NCI-H748 treated with DMSO at 0.1 percent for 48 hours (cell line): ENCODE results near the gene VPS13D.
A peak's percentile ranks its signal among the peaks of the same experiment; 100 is the strongest.

Experiments
- DNase-seq: peaks from one replicate; lab custom pipeline; 2025; lab: John Stamatoyannopoulos, UW

Gene VPS13D

GRCh38 chr1:12229835-12230548, at the start of gene VPS13D:
VPS13D (plus strand) TSS chr1:12230030; CDS start chr1:12234267, 4,237 bp downstream.
- DNase-seq: peak; percentile 12

- DNase-seq: no peak
These were observed 49.5 kb upstream of the VPS13D start for GRCh38 chr1:12180315-12180714.

- DNase-seq: no peak
These were observed 48.9 kb upstream of the VPS13D start for GRCh38 chr1:12180903-12181302.

- DNase-seq: no peak
These were observed 48.3 kb upstream of the VPS13D start for GRCh38 chr1:12181568-12181967.

- no peak for DNase-seq
These were observed 47.3 kb upstream of the VPS13D start for GRCh38 chr1:12182410-12182984.

- no peak for DNase-seq
These were observed 46.6 kb upstream of the VPS13D start for GRCh38 chr1:12183095-12183794.

- no peak for DNase-seq
These were observed 45.7 kb upstream of the VPS13D start for GRCh38 chr1:12184008-12184681.

GRCh38 chr1:12185036-12185917, 44.6 kb upstream of the VPS13D start:
- DNase-seq: no peak

- DNase-seq: no peak
These were observed 43.7 kb upstream of the VPS13D start for GRCh38 chr1:12185918-12186678.

GRCh38 chr1:12186679-12186985, 43.2 kb upstream of the VPS13D start:
- no peak for DNase-seq

- no peak for DNase-seq
These were observed 41.7 kb upstream of the VPS13D start for GRCh38 chr1:12188115-12188514.

- no peak for DNase-seq
These were observed 41.0 kb upstream of the VPS13D start for GRCh38 chr1:12188657-12189327.

- no peak for DNase-seq
These were observed 40.5 kb upstream of the VPS13D start for GRCh38 chr1:12189328-12189682.

- DNase-seq: no peak
These were observed 38.4 kb upstream of the VPS13D start for GRCh38 chr1:12191242-12192032.

- DNase-seq: no peak
These were observed 35.1 kb upstream of the VPS13D start for GRCh38 chr1:12194666-12195216.

- no peak for DNase-seq
These were observed 34.4 kb upstream of the VPS13D start for GRCh38 chr1:12195416-12195815.

GRCh38 chr1:12196641-12197482, 33.0 kb upstream of the VPS13D start:
- DNase-seq: no peak

GRCh38 chr1:12197483-12197880, 32.3 kb upstream of the VPS13D start:
- no peak for DNase-seq

GRCh38 chr1:12200208-12200607, 29.6 kb upstream of the VPS13D start:
- DNase-seq: no peak
